ENCODE data around the gene DNM2.

DNM2 gene

DNA sequence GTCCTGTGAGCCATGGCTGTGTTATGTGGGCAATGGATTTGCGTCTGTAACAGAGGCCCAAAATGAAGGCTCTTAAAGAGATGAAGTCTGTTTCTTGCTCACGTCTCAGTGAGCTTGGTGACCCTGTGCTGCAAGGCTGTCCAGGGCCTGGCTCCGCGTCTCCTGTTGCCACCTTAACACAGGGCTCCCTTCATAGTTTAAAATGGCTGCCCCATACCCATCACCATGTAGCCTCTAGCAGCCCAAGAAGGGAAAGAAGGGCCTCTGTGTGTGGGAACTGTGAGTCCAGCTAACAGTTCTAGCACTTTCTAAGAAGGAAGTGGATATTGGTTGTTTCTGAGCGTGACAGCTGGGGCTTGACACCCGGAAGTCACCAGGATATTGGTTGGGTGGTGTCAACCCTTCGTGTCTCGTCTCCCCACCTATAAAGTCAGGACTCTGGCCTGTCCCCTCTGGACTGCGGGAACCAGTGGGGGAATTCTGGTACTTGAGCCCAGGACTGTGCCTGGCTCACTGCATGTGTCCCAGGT lies 97.2 kb downstream of the DNM2 start:
- DNase-seq (ENCODE audit: low read depth in 2 of 2) = no peak

GRCh38 chr19:10815969-10816644 lies 98.2 kb downstream of the DNM2 start:
- DNase-seq (ENCODE audit: low read depth in 2 of 2) = no peak

DNA sequence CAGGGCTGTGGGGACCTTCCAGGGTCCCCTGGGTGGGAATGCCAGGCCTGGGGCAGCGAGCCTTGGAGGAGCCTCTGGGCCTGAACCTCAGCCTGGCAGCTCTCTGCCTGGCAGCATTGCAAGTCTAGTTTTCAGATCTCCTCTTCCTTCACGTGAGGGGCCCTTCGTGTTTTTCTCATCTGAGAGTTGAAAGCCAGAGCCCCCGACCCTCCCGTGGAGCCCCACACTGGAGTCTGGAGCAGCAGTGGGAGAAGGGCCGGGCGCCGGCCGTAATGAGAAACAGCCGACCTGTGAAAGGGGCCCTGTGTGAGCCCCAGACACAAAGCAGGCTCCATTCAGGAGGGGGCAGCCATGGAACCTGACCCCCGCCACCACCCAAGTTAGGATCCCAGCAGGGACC lies 98.8 kb downstream of the DNM2 start:
- DNase-seq (ENCODE audit: low read depth in 2 of 2) = no peak

DNA sequence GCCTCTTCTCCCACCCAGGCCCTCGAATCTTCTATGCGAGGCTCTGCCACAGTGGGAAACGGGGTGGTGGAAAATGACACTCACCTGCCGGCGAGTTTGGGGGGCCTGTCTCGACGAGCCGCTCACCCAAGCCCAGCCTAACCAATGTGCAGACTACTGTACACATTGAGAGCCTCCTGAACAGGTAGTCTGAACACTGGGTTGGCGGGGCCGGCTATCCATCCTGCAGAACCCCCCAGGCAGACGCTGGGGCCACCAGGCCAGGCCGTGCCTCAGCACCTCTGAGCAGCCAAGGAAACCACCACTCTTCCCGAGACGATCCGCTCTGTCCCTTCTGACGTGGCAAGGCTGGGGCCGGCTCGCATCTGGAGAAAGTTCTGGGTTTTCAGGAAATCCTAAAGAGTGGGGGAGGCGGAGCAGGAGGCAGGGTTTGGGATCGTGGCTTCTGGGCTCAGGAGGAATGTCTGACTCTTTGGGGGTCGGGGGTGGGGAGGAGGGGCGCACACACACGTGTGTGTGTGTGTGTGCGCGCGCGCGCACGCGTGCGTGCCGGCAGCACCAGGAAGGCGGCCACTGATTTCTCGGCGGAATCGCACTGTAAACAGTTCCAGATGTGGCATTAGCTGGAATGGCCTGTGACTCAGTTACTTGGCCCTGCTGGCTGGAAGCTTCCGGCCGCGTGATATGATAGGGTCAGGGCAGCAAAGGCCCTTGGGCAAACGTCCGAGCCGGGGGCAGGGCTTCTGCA lies 99.6 kb downstream of the DNM2 start:
- no peak for DNase-seq (ENCODE audit: low read depth in 2 of 2)

DNA sequence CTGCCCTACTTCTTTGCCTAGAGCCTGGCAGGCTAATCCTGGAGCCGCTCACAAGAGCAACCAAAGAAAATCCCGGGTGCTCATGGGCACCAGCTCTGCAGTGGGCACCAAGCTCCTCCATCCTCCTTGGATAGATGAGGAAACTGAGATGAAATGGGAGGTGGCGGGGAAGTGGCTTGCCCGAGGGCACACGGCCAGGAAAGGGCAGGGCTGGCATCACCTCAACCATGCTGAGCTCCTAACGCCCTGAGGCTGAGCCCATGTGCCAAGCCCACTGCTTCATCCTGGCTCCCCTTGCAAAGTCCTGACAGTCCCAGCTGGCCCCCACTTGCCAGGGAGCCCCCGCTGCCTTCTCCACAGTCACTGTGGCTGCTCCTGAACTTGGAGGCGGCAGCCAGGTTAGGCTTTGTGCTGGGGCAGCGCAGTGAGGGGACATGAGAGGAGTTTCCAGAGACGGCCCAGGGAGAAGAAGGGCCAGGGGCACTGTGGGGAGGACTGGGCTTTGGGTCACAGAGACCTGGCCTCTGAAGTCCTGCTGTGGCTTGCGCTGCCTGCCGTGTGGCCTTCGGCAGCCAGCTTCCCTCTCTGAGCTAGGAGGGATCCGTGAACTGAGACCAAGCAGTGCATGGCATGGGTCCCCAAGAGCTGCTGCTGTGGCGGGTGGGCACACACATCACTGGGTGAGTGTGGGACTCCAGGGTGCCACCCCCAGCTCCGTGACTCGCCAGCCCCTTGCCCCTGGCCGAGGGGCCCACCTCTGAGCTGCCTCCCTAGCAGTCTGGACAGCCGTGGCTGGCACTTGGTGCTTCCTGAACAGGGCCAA lies 100.6 kb downstream of the DNM2 start:
- DNase-seq (ENCODE audit: low read depth in 2 of 2) = no peak

DNA sequence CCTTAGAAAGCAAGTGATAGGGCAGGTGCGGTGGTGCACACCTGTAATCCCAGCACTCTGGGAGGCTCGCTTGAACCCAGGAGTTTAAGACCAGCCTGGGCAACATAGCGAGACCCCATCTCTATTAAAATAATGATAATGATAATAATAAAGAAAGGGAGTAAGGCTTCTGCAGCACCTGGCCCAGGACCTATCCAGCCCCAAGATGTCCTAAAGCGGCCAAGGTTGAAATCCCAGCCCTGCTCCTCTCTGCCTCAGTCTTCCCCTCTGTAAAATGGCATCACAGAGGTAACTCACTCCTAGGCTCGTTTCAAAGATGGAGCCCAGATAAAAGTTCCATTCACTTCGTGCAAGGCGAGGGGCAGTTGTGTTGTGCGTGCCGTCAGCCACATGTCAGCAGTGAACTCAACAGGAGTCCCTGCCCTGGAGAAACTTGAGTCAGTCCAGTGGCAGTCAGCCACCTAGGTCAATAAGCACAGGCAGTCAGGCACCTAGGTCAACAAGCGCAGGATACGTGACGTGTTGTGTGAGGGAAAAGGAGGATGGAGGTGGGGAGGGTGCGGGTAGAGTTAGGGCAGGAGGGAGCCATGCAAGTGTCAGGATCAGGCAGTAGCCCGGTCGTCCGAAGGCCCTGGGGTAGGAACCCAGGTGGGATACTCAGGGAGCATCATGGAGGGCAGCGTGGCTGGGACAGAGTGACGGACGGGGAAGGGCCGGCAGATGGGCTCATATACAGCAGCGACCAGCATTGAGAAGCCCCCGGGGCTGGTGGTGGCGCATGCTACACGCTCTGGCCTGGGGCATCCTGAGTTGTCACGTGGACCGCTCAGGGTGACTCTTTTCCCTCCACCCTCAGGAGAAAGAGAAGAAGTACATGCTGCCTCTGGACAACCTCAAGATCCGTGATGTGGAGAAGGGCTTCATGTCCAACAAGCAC lies 101.5 kb downstream of the DNM2 start:
- no peak for DNase-seq (ENCODE audit: low read depth in 2 of 2)

GRCh38 chr19:10820173-10820572 lies 102.3 kb downstream of the DNM2 start:
- no peak for DNase-seq (ENCODE audit: low read depth in 2 of 2)

- no peak for DNase-seq (ENCODE audit: low read depth in 2 of 2)
Measured at GRCh38 chr19:10823690-10824089, 105.8 kb downstream of the DNM2 start.

DNA sequence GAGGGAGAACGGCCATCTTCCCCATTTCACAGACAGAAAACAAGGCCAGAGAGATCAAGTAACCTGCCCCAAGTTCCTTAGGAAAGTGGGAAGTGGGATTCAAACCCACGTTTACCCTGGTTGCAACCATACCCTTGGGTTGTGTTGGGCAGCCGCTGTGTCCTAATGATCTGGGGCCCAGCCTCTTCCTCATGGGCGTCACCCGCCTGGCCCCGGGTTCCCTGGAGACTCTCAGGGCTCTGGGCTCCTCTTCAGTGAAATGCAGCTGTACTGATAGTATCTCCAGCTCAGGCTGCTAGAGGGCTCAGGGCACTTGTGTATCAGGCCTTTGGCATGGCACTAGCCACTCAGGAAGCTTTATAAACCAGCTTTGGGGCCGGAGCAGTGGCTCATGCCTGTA lies 108.4 kb downstream of the DNM2 start:
- DNase-seq (ENCODE audit: low read depth in 2 of 2) = no peak

- no peak for DNase-seq (ENCODE audit: low read depth in 2 of 2)
Measured at GRCh38 chr19:10826846-10827245, 109.0 kb downstream of the DNM2 start.

- DNase-seq (ENCODE audit: low read depth in 2 of 2) = no peak
Measured at GRCh38 chr19:10828981-10829821, 111.3 kb downstream of the DNM2 start.

DNA sequence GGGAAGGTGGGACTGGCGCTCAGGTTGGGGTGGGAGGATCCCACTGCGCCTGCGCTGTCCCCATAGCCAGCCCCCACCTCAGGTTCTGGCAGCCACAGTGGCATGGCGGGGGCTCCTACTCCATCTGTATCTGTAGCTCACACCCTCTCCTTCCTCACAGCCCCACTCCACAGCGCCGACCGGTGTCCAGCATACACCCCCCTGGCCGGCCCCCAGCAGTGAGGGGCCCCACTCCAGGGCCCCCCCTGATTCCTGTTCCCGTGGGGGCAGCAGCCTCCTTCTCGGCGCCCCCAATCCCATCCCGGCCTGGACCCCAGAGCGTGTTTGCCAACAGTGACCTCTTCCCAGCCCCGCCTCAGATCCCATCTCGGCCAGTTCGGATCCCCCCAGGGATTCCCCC lies 112.1 kb downstream of the DNM2 start:
- DNase-seq (ENCODE audit: low read depth in 2 of 2) = no peak

- DNase-seq (ENCODE audit: low read depth in 2 of 2) = no peak
Measured at GRCh38 chr19:10830370-10830769, 112.5 kb downstream of the DNM2 start.

- DNase-seq (ENCODE audit: low read depth in 2 of 2) = no peak
Measured at GRCh38 chr19:10830931-10831779, 113.3 kb downstream of the DNM2 start.

DNA sequence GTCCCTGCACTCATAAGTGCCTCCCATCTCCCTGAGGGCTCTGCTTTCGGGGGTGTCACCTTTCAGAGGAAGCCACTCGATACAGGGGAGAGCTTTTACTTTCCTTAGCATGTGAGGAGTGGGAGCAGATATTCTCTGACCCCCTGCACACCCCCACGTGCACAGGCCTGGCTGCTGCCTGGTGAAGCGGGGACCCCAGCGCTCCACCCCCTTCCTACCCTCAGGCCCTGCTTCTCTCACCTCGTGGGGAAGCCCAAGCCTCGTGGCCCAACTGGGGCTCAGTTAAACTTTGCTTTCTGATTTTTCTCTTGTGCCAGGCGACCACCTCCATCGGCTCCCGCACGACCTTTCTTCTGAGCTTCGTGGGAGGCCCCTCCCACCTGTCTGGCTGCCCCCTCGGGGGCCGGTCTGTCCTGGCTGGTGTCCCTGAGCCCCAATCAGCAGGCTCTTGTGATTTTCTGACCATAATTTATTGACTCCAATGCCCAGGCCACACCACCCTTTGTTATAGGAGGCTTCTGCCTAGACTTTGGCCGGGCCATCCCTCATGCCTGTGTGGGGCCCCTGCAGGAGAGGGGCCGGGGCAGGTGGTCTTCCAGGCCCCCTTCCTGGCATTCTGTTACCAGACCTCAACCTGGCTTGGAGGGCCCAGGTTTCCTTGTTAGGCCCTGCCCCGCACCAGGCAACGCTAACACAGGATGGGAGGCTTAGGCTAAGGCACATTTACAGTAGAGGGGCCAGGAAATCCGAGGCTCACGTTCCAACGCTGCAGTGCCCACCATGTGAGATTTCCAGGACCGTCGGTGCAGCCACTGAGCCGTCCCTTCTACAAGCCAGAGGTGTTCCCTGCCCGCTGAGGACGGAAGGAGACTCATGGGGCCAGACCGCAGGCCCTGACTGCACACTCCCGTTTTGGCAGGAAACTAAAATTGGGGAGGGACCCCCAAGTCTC lies 114.4 kb downstream of the DNM2 start:
- no peak for DNase-seq (ENCODE audit: low read depth in 2 of 2)

- no peak for DNase-seq (ENCODE audit: low read depth in 2 of 2)
Measured at GRCh38 chr19:10832939-10833296, 115.0 kb downstream of the DNM2 start.

DNA sequence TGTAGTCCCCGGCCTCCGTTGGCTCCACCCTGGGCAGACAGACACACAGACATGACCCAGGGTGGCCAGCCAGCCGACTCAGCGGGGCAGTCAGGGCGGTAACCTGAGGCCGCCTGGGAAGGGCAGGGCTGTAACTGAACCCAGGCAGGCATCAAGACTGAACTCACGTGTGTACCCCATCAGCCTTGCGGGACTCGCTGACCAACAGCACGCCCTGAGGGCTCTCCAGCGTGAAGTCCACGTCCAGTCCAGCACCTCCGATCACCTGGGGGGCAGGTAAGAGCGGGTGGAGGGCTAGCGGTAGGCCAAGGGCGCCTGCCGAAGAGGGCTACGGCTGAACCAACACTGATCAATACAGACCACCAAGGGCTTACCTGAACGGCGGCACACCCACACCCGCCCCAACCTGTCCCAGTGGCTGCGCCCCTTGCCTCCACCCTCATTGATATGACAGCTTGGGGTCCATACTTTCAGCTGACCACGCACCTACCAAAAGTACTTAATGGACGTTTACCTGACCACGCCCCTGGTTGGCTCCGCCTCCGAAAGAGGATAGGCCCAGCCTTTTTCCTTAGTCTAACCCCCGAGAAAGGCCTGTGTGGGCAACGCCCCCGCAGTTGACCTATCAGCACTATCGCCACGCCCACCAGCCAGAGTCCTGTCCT lies 117.3 kb downstream of the DNM2 start:
- no peak for DNase-seq (ENCODE audit: low read depth in 2 of 2)

All from stimulated activated CD8-positive, alpha-beta memory T cell treated with anti-CD3 and anti-CD28 coated beads, Interleukin-2, amount 100 ng/mL, for 48 hours (primary cell).